Measurements from ENCODE around the gene SLC31A2. TPM values are rescaled to one million over a fixed set of nuclear protein-coding genes. Genes with fewer than 3 reads are reported as not detected.

SLC31A2 gene
- total RNA-seq, 4 donors from 2014 or later = 82.4 to 128 (median 99.2) TPM

DNA sequence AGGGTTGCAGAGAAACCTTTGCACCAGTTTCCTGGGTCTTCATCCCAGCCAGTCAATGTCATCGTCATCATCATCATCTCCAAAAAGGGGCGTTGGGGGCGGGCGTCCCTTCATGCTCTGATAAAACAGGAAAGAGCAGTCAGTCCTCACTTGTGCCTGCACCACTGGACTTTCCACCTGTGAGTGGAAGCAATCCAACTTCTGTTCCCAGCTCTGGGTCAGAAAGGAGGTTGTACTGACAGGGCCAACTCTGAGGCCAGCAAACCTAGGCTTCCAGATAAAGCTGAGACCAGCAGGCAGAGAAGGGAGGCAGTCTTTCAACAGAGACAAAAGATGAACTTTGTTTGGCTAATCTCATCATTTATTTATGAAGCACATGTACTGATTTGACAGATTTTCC lies 15.2 kb downstream of the SLC31A2 start:
- TF ChIP-seq, protein P1, sequence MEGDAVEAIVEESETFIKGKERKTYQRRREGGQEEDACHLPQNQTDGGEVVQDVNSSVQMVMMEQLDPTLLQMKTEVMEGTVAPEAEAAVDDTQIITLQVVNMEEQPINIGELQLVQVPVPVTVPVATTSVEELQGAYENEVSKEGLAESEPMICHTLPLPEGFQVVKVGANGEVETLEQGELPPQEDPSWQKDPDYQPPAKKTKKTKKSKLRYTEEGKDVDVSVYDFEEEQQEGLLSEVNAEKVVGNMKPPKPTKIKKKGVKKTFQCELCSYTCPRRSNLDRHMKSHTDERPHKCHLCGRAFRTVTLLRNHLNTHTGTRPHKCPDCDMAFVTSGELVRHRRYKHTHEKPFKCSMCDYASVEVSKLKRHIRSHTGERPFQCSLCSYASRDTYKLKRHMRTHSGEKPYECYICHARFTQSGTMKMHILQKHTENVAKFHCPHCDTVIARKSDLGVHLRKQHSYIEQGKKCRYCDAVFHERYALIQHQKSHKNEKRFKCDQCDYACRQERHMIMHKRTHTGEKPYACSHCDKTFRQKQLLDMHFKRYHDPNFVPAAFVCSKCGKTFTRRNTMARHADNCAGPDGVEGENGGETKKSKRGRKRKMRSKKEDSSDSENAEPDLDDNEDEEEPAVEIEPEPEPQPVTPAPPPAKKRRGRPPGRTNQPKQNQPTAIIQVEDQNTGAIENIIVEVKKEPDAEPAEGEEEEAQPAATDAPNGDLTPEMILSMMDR (IDR thresholded peaks at IDR 0.05) = no peak
- TF ChIP-seq POLR2A (IDR thresholded peaks at IDR 0.05) = no peak
- intact Hi-C loops (cut with DNase I; ENCODE audit: low total_unique reads) = no loop called here
- no peak overlapping the region for H3K4me3 ChIP-seq (ENCODE audit: low read depth, poor library complexity, severe bottlenecking)
- no peak for DNase-seq (ENCODE audit: low spot score in 2 of 2)
- WGBS, 2 donors = 93 to 98% methylated on average over 4 of the region's 4 CpGs

DNA sequence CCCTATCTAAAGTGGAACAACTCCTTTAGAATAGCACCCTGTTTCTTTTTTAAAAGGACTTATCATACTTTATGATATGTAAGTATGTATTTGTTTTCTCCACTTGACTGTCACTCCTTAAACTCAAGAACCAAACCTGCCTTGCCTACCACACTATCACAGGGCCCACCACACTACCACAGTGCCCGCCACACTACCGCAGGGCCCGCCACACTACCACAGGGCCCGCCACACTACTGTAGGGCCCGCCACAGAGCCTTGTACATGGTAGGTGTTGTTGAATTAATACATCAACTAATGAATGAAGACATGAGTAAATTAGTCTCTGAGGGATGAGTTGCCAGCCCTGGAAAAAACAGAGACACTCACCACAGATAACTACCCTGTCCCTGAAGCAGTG lies 18.0 kb downstream of the SLC31A2 start:
- no peak overlapping the region for H3K4me3 ChIP-seq (ENCODE audit: low read depth, poor library complexity, severe bottlenecking)
- no peak for DNase-seq (ENCODE audit: low spot score in 2 of 2)
- TF ChIP-seq, protein P1 (IDR thresholded peaks at IDR 0.05) = no peak
- no peak for TF ChIP-seq POLR2A (IDR thresholded peaks at IDR 0.05)
- WGBS, 2 donors = 97 to 99% methylated on average over 5 of the region's 5 CpGs
- intact Hi-C loops (cut with DNase I; ENCODE audit: low total_unique reads) = no loop called here

DNA sequence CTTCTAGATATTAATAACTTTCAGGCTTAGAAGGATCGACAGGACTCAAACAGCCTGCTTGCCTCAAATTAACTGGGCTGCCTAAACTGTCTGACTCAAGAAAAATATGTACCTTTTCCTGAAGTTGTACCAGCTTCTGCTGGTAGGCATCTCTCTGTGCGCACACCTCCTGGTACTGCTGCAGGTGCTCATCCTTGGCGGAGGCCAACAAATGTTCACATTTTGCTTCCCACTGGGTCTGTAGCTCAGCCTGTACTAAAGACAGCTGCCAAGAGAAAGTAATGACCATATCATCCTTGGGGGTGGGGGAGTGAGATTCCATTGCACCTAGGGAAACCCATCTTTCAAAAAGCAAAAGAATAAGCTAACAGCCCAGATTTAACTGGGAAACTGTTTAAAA lies 22.5 kb downstream of the SLC31A2 start:
- TF ChIP-seq, protein P1 (IDR thresholded peaks at IDR 0.05) = no peak
- TF ChIP-seq POLR2A (IDR thresholded peaks at IDR 0.05) = no peak
- no peak overlapping the region for H3K4me3 ChIP-seq (ENCODE audit: low read depth, poor library complexity, severe bottlenecking)
- 88 to 97% methylated on average over 3 of the region's 3 CpGs for WGBS, 2 donors
- DNase-seq (ENCODE audit: low spot score in 2 of 2) = no peak
- intact Hi-C loops (cut with DNase I; ENCODE audit: low total_unique reads) = no loop called here

DNA sequence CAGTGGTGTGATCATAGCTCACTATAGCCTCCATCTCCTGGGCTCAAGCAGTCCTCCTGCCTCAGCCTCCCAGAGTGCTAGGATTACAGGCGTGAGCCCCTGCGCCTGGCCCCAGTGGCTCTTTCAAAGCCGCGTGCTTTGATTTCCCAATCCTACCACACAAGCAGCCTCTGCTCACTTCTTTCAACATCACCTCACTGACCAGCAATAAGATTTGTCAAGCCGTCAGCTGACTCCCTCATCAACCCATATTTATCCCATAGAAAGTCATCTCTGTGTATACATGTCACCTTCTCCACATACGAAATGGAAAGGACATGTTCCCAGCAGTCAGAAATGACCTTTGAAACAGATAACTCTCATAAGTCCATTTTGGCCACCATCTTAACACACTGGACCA lies 26.0 kb downstream of the SLC31A2 start:
- intact Hi-C loops (cut with DNase I; ENCODE audit: low total_unique reads) = no loop called here
- WGBS, 2 donors = 97 to 99% methylated on average over 6 of the region's 6 CpGs
- TF ChIP-seq, protein P1 (IDR thresholded peaks at IDR 0.05) = no peak
- TF ChIP-seq POLR2A (IDR thresholded peaks at IDR 0.05) = no peak
- DNase-seq (ENCODE audit: low spot score in 2 of 2) = no peak
- H3K4me3 ChIP-seq (ENCODE audit: low read depth, poor library complexity, severe bottlenecking) = no peak overlapping the region

DNA sequence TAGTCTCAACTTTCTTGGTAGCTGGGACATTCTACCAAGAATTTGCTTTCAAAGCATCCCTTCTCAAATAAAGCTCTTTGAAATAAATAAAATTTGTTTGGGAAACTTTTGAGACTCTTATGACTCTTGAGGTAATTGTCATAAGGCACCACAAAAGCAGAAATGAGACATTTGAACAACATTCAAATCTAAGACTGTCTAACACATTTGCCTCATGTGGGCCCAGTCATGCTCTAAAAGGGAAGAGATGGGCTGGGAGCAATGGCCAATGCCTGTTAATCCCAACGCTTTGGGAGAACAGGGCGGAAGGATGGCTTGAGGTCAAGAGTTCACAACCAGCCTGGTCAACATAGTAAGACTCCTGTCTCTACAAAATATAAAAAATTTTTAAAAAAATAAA lies 26.4 kb downstream of the SLC31A2 start:
- DNase-seq (ENCODE audit: low spot score in 2 of 2) = no peak
- H3K4me3 ChIP-seq (ENCODE audit: low read depth, poor library complexity, severe bottlenecking) = no peak overlapping the region
- intact Hi-C loops (cut with DNase I; ENCODE audit: low total_unique reads) = no loop called here
- 95 to 96% methylated on average over 2 of the region's 2 CpGs for WGBS, 2 donors
- TF ChIP-seq POLR2A (IDR thresholded peaks at IDR 0.05) = no peak
- TF ChIP-seq, protein P1 (IDR thresholded peaks at IDR 0.05) = no peak

DNA sequence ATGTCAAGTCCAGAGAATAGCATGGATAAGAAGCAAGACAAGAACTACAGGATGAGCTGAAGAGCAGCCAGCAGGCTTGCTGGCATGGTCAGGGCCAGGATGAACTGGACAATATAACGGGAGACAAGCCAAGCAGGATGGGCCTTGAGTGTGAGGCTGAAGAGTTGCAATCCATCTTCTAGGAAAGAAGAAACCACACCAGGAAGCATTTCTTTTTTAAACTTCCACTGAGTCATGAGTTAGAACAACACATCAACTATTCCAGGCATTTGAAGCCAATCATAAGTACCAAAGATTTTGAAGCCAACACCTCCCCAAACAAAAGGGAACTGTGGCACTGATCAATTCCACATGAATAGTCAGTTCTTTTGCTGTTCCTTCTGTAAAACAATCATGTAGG lies 27.3 kb downstream of the SLC31A2 start:
- no peak overlapping the region for H3K4me3 ChIP-seq (ENCODE audit: low read depth, poor library complexity, severe bottlenecking)
- WGBS, 2 donors = 89 to 96% methylated on average over 1 of the region's 1 CpG
- no peak for DNase-seq (ENCODE audit: low spot score in 2 of 2)
- TF ChIP-seq POLR2A (IDR thresholded peaks at IDR 0.05) = no peak
- TF ChIP-seq, protein P1 (IDR thresholded peaks at IDR 0.05) = no peak
- intact Hi-C loops (cut with DNase I; ENCODE audit: low total_unique reads) = no loop called here

Measured in lower leg skin (tissue), 4 donors.